DND-41 (cell line): ENCODE results near the gene SRP19.

ENCODE experiments used
- EZH2 ChIP-seq: IDR thresholded peaks from 3 replicates; pipeline ENCODE4 v1.6.1; 2012; ENCODE audit warnings: borderline replicate concordance, low read depth, mild to moderate bottlenecking, moderate library complexity, low read length, inconsistent platforms; ENCODE audit not compliant: severe bottlenecking
- TF ChIP-seq, protein P1 (sequence below): IDR thresholded peaks from 2 replicates; pipeline ENCODE4 v1.5.1; 2012; ENCODE audit warnings: borderline replicate concordance, low read length, moderate library complexity, mild to moderate bottlenecking; ENCODE audit not compliant: poor library complexity, severe bottlenecking; ENCODE audit errors: extremely low read depth

DNA sequence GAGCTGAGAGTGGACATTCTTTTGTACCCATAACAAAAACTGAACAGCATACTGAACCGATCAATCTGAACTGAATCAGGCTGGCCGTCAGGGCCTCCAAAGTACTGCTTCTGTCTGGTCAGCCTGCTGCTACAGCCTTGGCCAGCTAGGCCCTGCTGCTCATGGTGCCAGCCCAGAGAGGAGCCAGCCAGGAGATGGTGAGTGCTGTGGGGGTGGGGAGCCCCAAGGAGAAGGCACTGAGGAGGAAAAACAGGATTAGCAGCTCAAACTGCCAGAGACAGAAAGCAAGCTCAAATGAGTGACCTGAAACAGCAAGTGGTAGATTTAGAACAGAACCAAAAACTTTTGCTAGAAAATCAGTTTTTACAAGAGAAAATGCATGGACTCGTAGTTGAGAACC, 23.9 kb downstream of the SRP19 start:
- TF ChIP-seq, protein P1, sequence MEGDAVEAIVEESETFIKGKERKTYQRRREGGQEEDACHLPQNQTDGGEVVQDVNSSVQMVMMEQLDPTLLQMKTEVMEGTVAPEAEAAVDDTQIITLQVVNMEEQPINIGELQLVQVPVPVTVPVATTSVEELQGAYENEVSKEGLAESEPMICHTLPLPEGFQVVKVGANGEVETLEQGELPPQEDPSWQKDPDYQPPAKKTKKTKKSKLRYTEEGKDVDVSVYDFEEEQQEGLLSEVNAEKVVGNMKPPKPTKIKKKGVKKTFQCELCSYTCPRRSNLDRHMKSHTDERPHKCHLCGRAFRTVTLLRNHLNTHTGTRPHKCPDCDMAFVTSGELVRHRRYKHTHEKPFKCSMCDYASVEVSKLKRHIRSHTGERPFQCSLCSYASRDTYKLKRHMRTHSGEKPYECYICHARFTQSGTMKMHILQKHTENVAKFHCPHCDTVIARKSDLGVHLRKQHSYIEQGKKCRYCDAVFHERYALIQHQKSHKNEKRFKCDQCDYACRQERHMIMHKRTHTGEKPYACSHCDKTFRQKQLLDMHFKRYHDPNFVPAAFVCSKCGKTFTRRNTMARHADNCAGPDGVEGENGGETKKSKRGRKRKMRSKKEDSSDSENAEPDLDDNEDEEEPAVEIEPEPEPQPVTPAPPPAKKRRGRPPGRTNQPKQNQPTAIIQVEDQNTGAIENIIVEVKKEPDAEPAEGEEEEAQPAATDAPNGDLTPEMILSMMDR, result no peak
- no peak for TF ChIP-seq EZH2
